Natural killer cell treated with Interleukin-12 subunit alpha and Interleukin-12 subunit beta and Interleukin-15 and Interleukin-18, amount 100 ng/mL, for 72 hours (primary cell): ENCODE measurements around the gene PACRG. TPM values are rescaled to one million over a fixed set of nuclear protein-coding genes. Genes with fewer than 3 reads are reported as not detected.

ENCODE experiments used
- ATAC-seq, 2 donors: fragments of 150-1000 bp; cut with Tn5 transposase in 1 of 2; sonication (Bioruptor Pico), chemical (Tn5 transposase) in 1 of 2; 2 replicates each; pipeline ENCODE4 v1.10.0; 2021
- DNase-seq: peaks from one replicate; pipeline ENCODE4 v3.0.0; 2022; ENCODE audit warnings: low spot score
- H3K27ac Mint-ChIP-seq, 2 donors: 1 replicate in 1 of 2; 2 replicates in 1 of 2; pipeline ENCODE4 v1.8.0; 2022; ENCODE audit warnings: mixed read lengths in 2 of 2, mild to moderate bottlenecking in 1 of 2, moderate library complexity in 1 of 2
- H3K27me3 Mint-ChIP-seq, 2 donors: 1 replicate in 1 of 2; 2 replicates in 1 of 2; pipeline ENCODE4 v1.8.0; 2022; ENCODE audit warnings: mixed read lengths in 2 of 2
- H3K36me3 Mint-ChIP-seq: one replicate; pipeline ENCODE4 v1.8.0; 2022; ENCODE audit warnings: mixed read lengths
- H3K4me1 Mint-ChIP-seq, 2 donors: 1 replicate in 1 of 2; 2 replicates in 1 of 2; pipeline ENCODE4 v1.8.0; 2022; ENCODE audit warnings: low read depth in 2 of 2, mixed read lengths in 2 of 2, mild to moderate bottlenecking in 1 of 2
- H3K4me3 Mint-ChIP-seq: one replicate; pipeline ENCODE4 v1.8.0; 2022; ENCODE audit warnings: mixed read lengths
- H3K9me3 Mint-ChIP-seq: 2 replicates; pipeline ENCODE4 v1.8.0; 2022; ENCODE audit warnings: mixed read lengths
- total RNA-seq, 2 donors: library from RNA; stranded (reverse); gene quantifications; one replicate each; pipeline ENCODE4 v1.2.3, GENCODE V29; 2022

The PACRG gene
- total RNA-seq, 2 donors from 2014 or later, result not detected

DNA sequence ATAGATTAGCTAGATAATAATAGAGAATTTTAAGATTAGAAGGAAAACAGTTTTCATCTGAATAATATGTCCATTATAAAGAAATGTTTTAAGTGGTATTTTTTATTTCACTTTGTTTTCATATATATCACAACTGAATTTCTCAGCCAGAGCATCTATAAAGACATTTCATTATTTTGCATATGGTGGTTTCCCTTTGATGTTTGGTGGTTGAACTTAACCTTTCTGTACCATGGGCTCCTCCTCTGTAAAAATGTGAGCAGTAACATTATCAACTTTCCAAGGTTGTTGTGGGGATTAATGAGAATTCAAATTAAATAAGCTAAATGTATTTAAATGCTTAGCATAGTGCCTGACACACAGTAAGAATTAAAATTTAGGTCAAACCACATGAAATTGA, 567.0 kb downstream of the PACRG start:
- peaks cover 4 to 7% of the 10 kb centered on the region in 2 donors for H3K27me3 Mint-ChIP-seq
- H3K36me3 Mint-ChIP-seq, result no peaks in the 10 kb centered on the region
- H3K4me1 Mint-ChIP-seq, result no peaks in the 10 kb centered on the region
- no peak overlapping the region for H3K4me3 Mint-ChIP-seq
- ATAC-seq (no peak), DNase-seq (no peak)
- no peaks in the 10 kb centered on the region for H3K9me3 Mint-ChIP-seq
- H3K27ac Mint-ChIP-seq, result no peak overlapping the region

DNA sequence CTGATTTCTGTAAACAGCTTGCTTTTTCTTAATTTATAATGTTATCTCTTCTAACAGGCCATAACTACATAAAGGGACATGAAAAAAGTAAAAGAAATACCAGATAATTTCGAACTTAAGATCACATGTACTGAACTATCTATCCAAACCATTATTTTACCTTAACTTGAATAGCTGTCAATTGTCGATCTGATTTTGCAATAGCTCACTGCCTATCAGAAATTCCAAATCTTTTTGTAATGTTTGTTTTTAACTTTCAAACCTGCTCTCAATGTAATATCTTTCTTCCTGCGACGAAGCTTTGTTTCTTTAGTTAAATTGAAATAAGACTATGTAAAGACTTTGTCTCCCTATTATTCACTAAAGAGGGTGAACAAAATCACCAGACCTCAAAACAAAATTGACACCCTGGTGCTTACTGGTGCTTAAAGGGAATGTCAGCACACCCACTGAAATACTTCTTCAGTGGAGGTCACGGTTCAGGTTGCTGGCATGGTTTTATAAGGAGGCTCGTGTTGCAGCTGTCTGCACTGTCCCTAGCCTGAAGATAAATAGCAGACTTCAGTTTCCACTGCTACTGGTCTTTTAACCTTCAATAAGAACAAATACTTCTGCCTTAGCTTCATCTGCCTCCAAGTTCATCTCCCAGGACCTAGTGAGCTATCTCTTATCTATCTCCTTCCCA, 569.2 kb downstream of the PACRG start:
- DNase-seq, result no peak
- no peak overlapping the region for H3K4me3 Mint-ChIP-seq
- no peaks in the 10 kb centered on the region for H3K9me3 Mint-ChIP-seq
- H3K4me1 Mint-ChIP-seq, result no peaks in the 10 kb centered on the region
- H3K27me3 Mint-ChIP-seq, result peaks cover 2 to 4% of the 10 kb centered on the region in 2 donors
- no peak overlapping the region for H3K27ac Mint-ChIP-seq
- ATAC-seq, result no peak
- H3K36me3 Mint-ChIP-seq, result no peaks in the 10 kb centered on the region

GRCh38 chr6:163298079-163298830, 570.5 kb downstream of the PACRG start:
- no peak overlapping the region for H3K4me3 Mint-ChIP-seq
- H3K9me3 Mint-ChIP-seq, result no peaks in the 10 kb centered on the region
- no peaks in the 10 kb centered on the region for H3K4me1 Mint-ChIP-seq
- H3K36me3 Mint-ChIP-seq, result no peaks in the 10 kb centered on the region
- ATAC-seq (no peak), DNase-seq (no peak)
- peaks cover 0 to 4% of the 10 kb centered on the region in 2 donors for H3K27me3 Mint-ChIP-seq
- no peak overlapping the region for H3K27ac Mint-ChIP-seq

DNA sequence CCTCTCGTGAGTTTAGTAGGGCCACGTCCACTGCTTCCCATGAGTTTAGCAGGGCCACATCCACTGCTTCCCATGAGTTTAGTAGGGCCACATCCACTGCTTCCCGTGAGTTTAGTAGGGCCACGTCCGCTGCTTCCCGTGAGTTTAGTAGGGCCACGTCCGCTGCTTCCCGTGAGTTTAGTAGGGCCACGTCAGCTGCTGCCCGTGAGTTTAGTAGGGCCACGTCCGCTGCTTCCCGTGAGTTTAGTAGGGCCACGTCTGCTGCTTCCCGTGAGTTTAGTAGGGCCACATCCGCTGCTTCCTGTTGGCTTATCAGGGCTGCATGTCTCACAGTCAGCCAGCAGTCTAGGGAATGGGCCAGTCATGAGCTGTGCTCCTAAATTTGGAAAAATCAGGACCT, 573.1 kb downstream of the PACRG start:
- H3K9me3 Mint-ChIP-seq, result no peaks in the 10 kb centered on the region
- H3K4me3 Mint-ChIP-seq, result no peak overlapping the region
- DNase-seq (no peak), ATAC-seq (no peak)
- no peaks in the 10 kb centered on the region for H3K4me1 Mint-ChIP-seq
- no peaks in the 10 kb centered on the region for H3K36me3 Mint-ChIP-seq
- H3K27ac Mint-ChIP-seq, result no peak overlapping the region
- H3K27me3 Mint-ChIP-seq, result peaks cover 7 to 11% of the 10 kb centered on the region in 2 donors

GRCh38 chr6:163301726-163302635, 574.2 kb downstream of the PACRG start:
- Mint-ChIP-seq H3K9me3 (no peaks in the 10 kb centered on the region), H3K4me3 (no peak overlapping the region), H3K36me3 (no peaks in the 10 kb centered on the region), H3K4me1 (no peaks in the 10 kb centered on the region), H3K27ac (no peak overlapping the region), H3K27me3 (peaks cover 7 to 14% of the 10 kb centered on the region in 2 donors)
- ATAC-seq (no peak), DNase-seq (no peak)

DNA sequence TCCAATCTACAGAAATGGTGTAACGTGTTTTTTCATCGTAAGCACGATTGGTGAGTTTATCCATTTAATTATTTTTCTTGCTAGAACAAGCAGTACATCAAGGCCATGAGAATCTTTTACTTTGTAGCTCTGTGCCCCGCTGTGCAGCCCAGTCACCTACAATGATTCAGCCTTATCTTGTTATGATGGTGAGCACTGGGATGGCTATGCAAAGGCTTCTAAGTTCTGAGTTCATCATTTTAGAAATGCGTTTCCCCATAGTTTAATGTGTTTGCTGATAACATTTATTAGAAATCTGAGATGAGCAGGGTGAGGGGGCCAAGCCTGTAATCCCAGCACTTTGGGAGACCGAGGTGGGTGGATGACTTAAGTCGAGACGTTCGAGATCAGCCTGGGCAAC, 575.0 kb downstream of the PACRG start:
- H3K27ac Mint-ChIP-seq, result no peak overlapping the region
- H3K27me3 Mint-ChIP-seq, result peaks cover 7 to 15% of the 10 kb centered on the region in 2 donors

DNA sequence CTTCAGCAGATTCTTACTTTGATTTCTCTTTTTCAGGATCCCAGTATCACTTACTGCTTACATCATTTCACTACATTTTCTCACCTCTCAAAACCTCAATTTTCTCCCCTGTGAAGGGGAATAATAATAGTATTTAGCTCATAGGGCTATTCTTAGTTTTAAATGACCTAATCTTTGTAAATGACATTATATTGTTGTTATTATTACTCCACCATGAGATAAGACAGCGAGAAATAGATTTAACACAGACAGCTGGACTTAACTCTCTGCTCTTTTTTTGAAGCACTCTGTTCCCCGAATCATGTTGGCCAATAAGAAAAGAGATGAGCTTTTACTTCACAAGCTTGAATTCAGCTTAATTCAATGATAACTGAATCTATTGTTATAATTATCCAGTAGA, 578.2 kb downstream of the PACRG start:
- Mint-ChIP-seq H3K36me3 (no peaks in the 10 kb centered on the region), H3K4me3 (no peak overlapping the region), H3K27me3 (peaks cover 7 to 20% of the 10 kb centered on the region in 2 donors), H3K9me3 (no peaks in the 10 kb centered on the region), H3K4me1 (no peaks in the 10 kb centered on the region), H3K27ac (no peak overlapping the region)
- no peak for ATAC-seq
- no peak for DNase-seq

More for the DNA sequence above, 575.0 kb downstream of the PACRG start:
- DNase-seq (no peak), ATAC-seq (no peak)
- H3K9me3 Mint-ChIP-seq, result no peaks in the 10 kb centered on the region
- H3K4me1 Mint-ChIP-seq, result no peaks in the 10 kb centered on the region
- no peak overlapping the region for H3K4me3 Mint-ChIP-seq
- H3K36me3 Mint-ChIP-seq, result no peaks in the 10 kb centered on the region

- H3K4me1 Mint-ChIP-seq, result no peaks in the 10 kb centered on the region
- peaks cover 24 to 32% of the 10 kb centered on the region in 2 donors for H3K27me3 Mint-ChIP-seq
- H3K36me3 Mint-ChIP-seq, result no peaks in the 10 kb centered on the region
- ATAC-seq (no peak), DNase-seq (no peak)
- H3K27ac Mint-ChIP-seq, result no peak overlapping the region
- no peaks in the 10 kb centered on the region for H3K9me3 Mint-ChIP-seq
- no peak overlapping the region for H3K4me3 Mint-ChIP-seq
These were observed 581.1 kb downstream of the PACRG start for GRCh38 chr6:163308629-163309440.

DNA sequence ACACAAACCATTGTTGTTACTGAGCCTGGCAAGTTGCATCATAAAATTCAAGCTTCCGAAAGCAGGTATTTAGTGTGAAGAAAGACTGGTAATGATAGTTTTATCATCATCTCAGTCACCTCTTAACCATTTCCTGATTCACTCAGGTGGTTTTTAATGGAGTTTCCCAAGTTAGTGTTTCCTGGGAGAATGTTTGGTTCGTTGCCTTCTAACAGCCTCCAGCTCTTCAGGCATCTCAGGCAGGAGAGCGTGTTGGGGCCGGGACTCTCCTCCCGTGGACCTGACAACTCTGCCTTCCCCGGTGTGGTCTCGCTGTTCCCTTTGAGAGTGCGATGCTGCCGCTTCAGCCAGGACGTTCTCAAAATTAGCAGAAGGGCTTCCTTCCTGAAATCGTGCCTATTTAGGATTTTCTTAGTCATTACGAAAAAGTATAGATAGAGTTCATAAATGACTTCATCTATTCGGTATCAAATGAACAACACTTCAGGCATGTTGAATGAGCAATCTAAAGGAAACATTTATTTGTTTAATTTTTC, 581.8 kb downstream of the PACRG start:
- DNase-seq (no peak), ATAC-seq (no peak)
- no peak overlapping the region for H3K4me3 Mint-ChIP-seq
- H3K27me3 Mint-ChIP-seq, result peaks cover 19 to 30% of the 10 kb centered on the region in 2 donors
- no peaks in the 10 kb centered on the region for H3K9me3 Mint-ChIP-seq
- no peak overlapping the region for H3K27ac Mint-ChIP-seq
- no peaks in the 10 kb centered on the region for H3K4me1 Mint-ChIP-seq
- no peaks in the 10 kb centered on the region for H3K36me3 Mint-ChIP-seq

GRCh38 chr6:163310096-163310972, 582.6 kb downstream of the PACRG start:
- Mint-ChIP-seq H3K4me3 (no peak overlapping the region), H3K9me3 (no peaks in the 10 kb centered on the region), H3K27me3 (peaks cover 23 to 33% of the 10 kb centered on the region in 2 donors), H3K27ac (no peak overlapping the region), H3K36me3 (no peaks in the 10 kb centered on the region), H3K4me1 (no peaks in the 10 kb centered on the region)
- DNase-seq (no peak), ATAC-seq (no peak)

- no peak for ATAC-seq
- H3K27ac Mint-ChIP-seq, result no peak overlapping the region
- H3K4me3 Mint-ChIP-seq, result no peak overlapping the region
- DNase-seq, result no peak
- peaks cover 29 to 32% of the 10 kb centered on the region in 2 donors for H3K27me3 Mint-ChIP-seq
- no peaks in the 10 kb centered on the region for H3K9me3 Mint-ChIP-seq
- no peaks in the 10 kb centered on the region for H3K36me3 Mint-ChIP-seq
- H3K4me1 Mint-ChIP-seq, result no peaks in the 10 kb centered on the region
These were observed 583.2 kb downstream of the PACRG start for GRCh38 chr6:163310973-163311383.

GRCh38 chr6:163311830-163312229, 584.1 kb downstream of the PACRG start:
- no peak for ATAC-seq
- Mint-ChIP-seq H3K36me3 (no peaks in the 10 kb centered on the region), H3K4me3 (no peak overlapping the region)

More at GRCh38 chr6:163311830-163312229, 584.1 kb downstream of the PACRG start:
- no peaks in the 10 kb centered on the region for H3K9me3 Mint-ChIP-seq
- DNase-seq, result no peak
- no peak overlapping the region for H3K27ac Mint-ChIP-seq
- peaks cover 31 to 32% of the 10 kb centered on the region in 2 donors for H3K27me3 Mint-ChIP-seq
- no peaks in the 10 kb centered on the region for H3K4me1 Mint-ChIP-seq
